SK-N-SH (cell line): ENCODE measurements around the gene SUPT3H. TPM values are rescaled to one million over a fixed set of nuclear protein-coding genes. Genes with fewer than 3 reads are reported as not detected.

ENCODE experiments used
- CTCF ChIA-PET: fragments of 300-600, 350-600 bp; formaldehyde crosslinking; extraction: SDS; loops from one replicate; lab custom pipeline; 2021; lab: Yijun Ruan, JAX
- POLR2A ChIA-PET: fragments of 350-600 bp; sonication (Branson Sonifier 250); formaldehyde crosslinking; extraction: SDS; loops from one replicate; lab custom pipeline; 2020; ENCODE audit warnings: antibody characterized with exemption, inconsistent platforms; lab: Yijun Ruan, JAX
- DNase-seq: peaks from one replicate; pipeline ENCODE4 v3.0.0; 2012
- H2AFZ ChIP-seq: fragments of 200-600 bp; sonication (generic); 2 replicates; pipeline ENCODE4 v1.8.1; 2016; ENCODE audit warnings: antibody characterized with exemption, mild to moderate bottlenecking, low read depth
- H3F3A ChIP-seq: fragments of 200-600 bp; sonication (generic); replicated peaks from 2 replicates; pipeline ENCODE3; 2016; ENCODE audit warnings: antibody characterized with exemption, mild to moderate bottlenecking; ENCODE audit not compliant: insufficient read depth
- H3K27ac ChIP-seq, 2 experiments: fragments of 200-500 bp in 1 of 2; fragments of 200-600 bp in 1 of 2; sonication (Bioruptor generic) in 1 of 2; sonication (generic), shearing (Covaris generic) in 1 of 2; 2 replicates each; pipeline versions ENCODE4 v1.5.1 to v1.6.1; 2014 to 2016; ENCODE audit warnings: low read depth in 2 of 2, inconsistent platforms in 1 of 2, low read length in 1 of 2, mild to moderate bottlenecking in 1 of 2, mixed read lengths in 1 of 2
- H3K27me3 ChIP-seq: fragments of 200-600 bp; sonication (generic), shearing (Covaris generic); 2 replicates; pipeline ENCODE4 v1.6.1; 2016; ENCODE audit warnings: mixed run types; ENCODE audit not compliant: insufficient read depth
- H3K36me3 ChIP-seq, 2 experiments: fragments of 200-500 bp in 1 of 2; fragments of 200-600 bp in 1 of 2; sonication (Bioruptor generic) in 1 of 2; sonication (generic) in 1 of 2; replicated peaks in 1 of 2; 2 replicates each; pipeline versions ENCODE3 to v1.5.1; 2014 to 2016; ENCODE audit warnings: low read length in 1 of 2, mild to moderate bottlenecking in 1 of 2; ENCODE audit not compliant: insufficient read depth in 2 of 2, control insufficient read depth in 1 of 2
- H3K4me1 ChIP-seq, 2 experiments: fragments of 200-500 bp in 1 of 2; fragments of 200-600 bp in 1 of 2; sonication (Bioruptor generic) in 1 of 2; sonication (generic), shearing (Covaris generic) in 1 of 2; 2 replicates each; pipeline versions ENCODE4 v1.5.1 to v1.6.1; 2014 to 2016; ENCODE audit warnings: low read depth in 1 of 2, low read length in 1 of 2, mixed run types in 1 of 2; ENCODE audit not compliant: insufficient read depth in 2 of 2, control insufficient read depth in 1 of 2
- H3K4me2 ChIP-seq: fragments of 200-600 bp; sonication (generic), shearing (Covaris generic); 2 replicates; pipeline ENCODE4 v1.6.1; 2017; ENCODE audit warnings: mixed run types
- H3K4me3 ChIP-seq, 2 experiments: fragments of 200-500 bp in 1 of 2; fragments of 200-600 bp in 1 of 2; sonication (Bioruptor generic) in 1 of 2; sonication (generic), shearing (Covaris generic) in 1 of 2; 2 replicates each; pipeline versions ENCODE4 v1.5.1 to v1.8.1; 2014 to 2016; ENCODE audit warnings: low read depth in 2 of 2, inconsistent platforms in 1 of 2, low read length in 1 of 2, mild to moderate bottlenecking in 1 of 2, mixed read lengths in 1 of 2, moderate library complexity in 1 of 2
- H3K79me2 ChIP-seq: fragments of 200-600 bp; sonication (generic); 2 replicates; pipeline ENCODE4 v1.8.1; 2017; ENCODE audit warnings: mild to moderate bottlenecking; ENCODE audit not compliant: insufficient read depth
- H3K9ac ChIP-seq: fragments of 200-600 bp; sonication (generic); 2 replicates; pipeline ENCODE4 v1.6.1; 2017; ENCODE audit warnings: mixed run types
- H3K9me2 ChIP-seq: fragments of 200-600 bp; sonication (generic); 2 replicates; pipeline ENCODE4 v1.6.1; 2017; ENCODE audit warnings: mixed run types
- H3K9me3 ChIP-seq: fragments of 200-600 bp; sonication (generic); 2 replicates; pipeline ENCODE4 v1.6.1; 2017; ENCODE audit warnings: mixed run types, mild to moderate bottlenecking, moderate library complexity
- H4K20me1 ChIP-seq: fragments of 200-600 bp; sonication (generic); 2 replicates; pipeline ENCODE4 v1.6.1; 2017; ENCODE audit warnings: mild to moderate bottlenecking, mixed run types; ENCODE audit not compliant: insufficient read depth
- CHD2 ChIP-seq: fragments of 150-350 bp; IDR thresholded peaks from 2 replicates; pipeline ENCODE4 v1.6.1; 2018; ENCODE audit warnings: low read length; ENCODE audit not compliant: partially characterized antibody
- ELF1 ChIP-seq: IDR thresholded peaks from 2 replicates; pipeline ENCODE4 v1.4.0; 2012
- EZH2phosphoT487 ChIP-seq: fragments of 200-600 bp; sonication (generic); IDR thresholded peaks from 2 replicates; pipeline ENCODE4 v1.6.1; 2017; ENCODE audit warnings: low read depth, mixed run types, mild to moderate bottlenecking, antibody characterized with exemption, moderate library complexity, borderline replicate concordance
- GABPA ChIP-seq: IDR thresholded peaks from 2 replicates; pipeline ENCODE4 v1.4.0; 2012; ENCODE audit warnings: low read depth, mild to moderate bottlenecking
- GATA2 ChIP-seq: sonication (generic); formaldehyde crosslinking; IDR thresholded peaks from 2 replicates; pipeline ENCODE4 v1.5.0; 2020; ENCODE audit warnings: mild to moderate bottlenecking, missing genetic modification reagents
- TCF12 ChIP-seq: IDR thresholded peaks from 2 replicates; pipeline ENCODE4 v1.4.0; 2012
- TEAD4 ChIP-seq: IDR thresholded peaks from 2 replicates; pipeline ENCODE4 v1.4.0; 2012; ENCODE audit warnings: mild to moderate bottlenecking, borderline replicate concordance; ENCODE audit not compliant: insufficient read depth
- WGBS: methylation state at CpG from one replicate; pipeline ENCODE4 v1.1.6; 2017; ENCODE audit warnings: low lambda C conversion rate; 5-methylcytosine and 5-hydroxymethylcytosine counted together
- polyA plus RNA-seq, 3 experiments: library from polyadenylated mRNA; depleted of rRNA; stranded (reverse); fragments of >200 nt; gene quantifications; 2 replicates each; pipeline ENCODE4 v1.2.3, GENCODE V29; 2012
- TF ChIP-seq, protein P1 (sequence below): IDR thresholded peaks from 2 replicates; pipeline ENCODE4; 2012
- TF ChIP-seq, protein P2 (sequence below): fragments of 150-350 bp; IDR thresholded peaks from 2 replicates; pipeline ENCODE4 v1.6.1; 2017; ENCODE audit warnings: antibody characterized with exemption, low read length, low read depth, borderline replicate concordance
- TF ChIP-seq, protein P3 (sequence below): IDR thresholded peaks from 2 replicates; pipeline ENCODE4 v1.4.0; 2012; ENCODE audit warnings: low read depth, borderline replicate concordance
- TF ChIP-seq, protein P4 (sequence below): fragments of 150-350 bp; IDR thresholded peaks from 2 replicates; pipeline ENCODE4 v1.6.1; 2016; ENCODE audit warnings: mild to moderate bottlenecking, low read depth, low read length

SUPT3H gene
- polyA plus RNA-seq, 1 of the 3 experiments (the other 2 are of a cell fraction): 10.9 TPM

DNA sequence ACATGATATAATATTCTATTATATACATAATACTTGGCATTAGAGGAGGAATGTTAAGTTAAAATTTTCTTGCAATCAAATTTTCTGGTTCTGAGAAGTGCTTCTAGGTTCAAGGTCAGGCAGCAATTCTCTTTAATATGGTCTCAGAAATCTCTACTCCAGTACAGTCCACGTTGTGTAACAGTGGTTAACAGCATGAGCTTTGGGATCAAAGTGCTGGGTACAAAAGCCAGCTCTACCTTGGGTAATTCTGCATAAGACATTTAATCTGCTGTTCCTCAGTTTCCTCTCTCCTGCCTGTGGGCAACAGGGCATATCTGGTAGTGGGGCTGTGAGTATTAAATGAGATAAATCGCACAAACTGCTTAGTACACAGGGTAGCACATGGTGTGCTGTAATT, 552.5 kb downstream of the SUPT3H start (continued):
- TF ChIP-seq, protein P1, sequence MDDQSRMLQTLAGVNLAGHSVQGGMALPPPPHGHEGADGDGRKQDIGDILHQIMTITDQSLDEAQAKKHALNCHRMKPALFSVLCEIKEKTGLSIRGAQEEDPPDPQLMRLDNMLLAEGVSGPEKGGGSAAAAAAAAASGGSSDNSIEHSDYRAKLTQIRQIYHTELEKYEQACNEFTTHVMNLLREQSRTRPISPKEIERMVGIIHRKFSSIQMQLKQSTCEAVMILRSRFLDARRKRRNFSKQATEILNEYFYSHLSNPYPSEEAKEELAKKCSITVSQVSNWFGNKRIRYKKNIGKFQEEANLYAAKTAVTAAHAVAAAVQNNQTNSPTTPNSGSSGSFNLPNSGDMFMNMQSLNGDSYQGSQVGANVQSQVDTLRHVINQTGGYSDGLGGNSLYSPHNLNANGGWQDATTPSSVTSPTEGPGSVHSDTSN: no peak
- TF ChIP-seq GABPA: no peak

DNA sequence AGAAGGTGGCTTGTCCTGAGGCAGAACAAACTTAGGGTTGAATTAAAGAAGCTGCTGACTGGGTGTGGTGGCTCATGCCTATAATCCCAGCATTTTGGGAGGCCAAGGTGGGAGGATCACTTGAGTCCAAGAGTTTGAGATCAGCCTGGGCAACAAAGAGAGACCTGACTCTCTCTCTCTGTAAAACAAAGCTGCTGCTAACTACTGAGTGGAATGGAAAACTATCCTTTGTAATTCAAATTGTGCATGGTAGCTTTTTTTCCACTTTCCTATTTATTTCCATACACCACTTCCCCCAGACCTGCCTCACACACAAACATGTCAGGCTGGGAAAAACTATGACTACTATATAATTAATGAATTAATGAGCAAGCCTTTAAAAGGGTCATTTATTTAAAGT, 553.2 kb downstream of the SUPT3H start:
- no peak overlapping the region for H3K9ac ChIP-seq
- CTCF ChIA-PET: interaction anchor here (1.1 to 1.5 kb wide), 2 partner anchors 28 to 169 kb away, joined by 4 read pairs; no protein-coding TSS in a partner anchor

DNA sequence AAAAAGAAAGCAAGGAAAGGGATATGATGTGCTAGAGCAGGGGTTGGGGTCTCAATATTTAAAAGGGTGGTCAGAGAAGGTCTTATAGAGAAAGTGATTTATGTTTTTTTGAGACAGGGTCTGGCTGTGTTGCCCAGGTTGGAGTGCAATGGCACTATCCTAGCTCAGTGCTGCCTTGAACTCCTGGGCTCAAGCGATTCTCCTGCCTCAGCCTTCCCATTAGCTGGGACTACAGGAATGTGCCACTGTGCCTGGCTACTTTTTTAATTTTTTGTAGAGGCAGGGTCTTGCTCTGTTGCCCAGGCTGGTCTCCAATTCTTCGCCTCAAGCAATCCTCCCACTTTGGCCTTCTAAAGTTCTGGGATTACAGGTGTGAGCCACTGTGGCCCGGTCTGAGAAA, 557.0 kb downstream of the SUPT3H start:
- H3F3A ChIP-seq: no peaks in the 10 kb centered on the region
- no peaks in the 10 kb centered on the region for H3K9me3 ChIP-seq
- H3K4me3 ChIP-seq: no peak overlapping the region
- no peak overlapping the region for H3K9ac ChIP-seq
- no peak overlapping the region for H3K4me2 ChIP-seq
- H3K79me2 ChIP-seq: no peaks in the 10 kb centered on the region
- WGBS: 92% methylated on average over 3 of the region's 3 CpGs
- TF ChIP-seq ELF1 (no peak), EZH2phosphoT487 (no peak), TEAD4 (no peak), TCF12 (no peak), GABPA (no peak), CHD2 (no peak)
- TF ChIP-seq, protein P2, sequence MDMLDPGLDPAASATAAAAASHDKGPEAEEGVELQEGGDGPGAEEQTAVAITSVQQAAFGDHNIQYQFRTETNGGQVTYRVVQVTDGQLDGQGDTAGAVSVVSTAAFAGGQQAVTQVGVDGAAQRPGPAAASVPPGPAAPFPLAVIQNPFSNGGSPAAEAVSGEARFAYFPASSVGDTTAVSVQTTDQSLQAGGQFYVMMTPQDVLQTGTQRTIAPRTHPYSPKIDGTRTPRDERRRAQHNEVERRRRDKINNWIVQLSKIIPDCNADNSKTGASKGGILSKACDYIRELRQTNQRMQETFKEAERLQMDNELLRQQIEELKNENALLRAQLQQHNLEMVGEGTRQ: no peak
- TF ChIP-seq, protein P3, sequence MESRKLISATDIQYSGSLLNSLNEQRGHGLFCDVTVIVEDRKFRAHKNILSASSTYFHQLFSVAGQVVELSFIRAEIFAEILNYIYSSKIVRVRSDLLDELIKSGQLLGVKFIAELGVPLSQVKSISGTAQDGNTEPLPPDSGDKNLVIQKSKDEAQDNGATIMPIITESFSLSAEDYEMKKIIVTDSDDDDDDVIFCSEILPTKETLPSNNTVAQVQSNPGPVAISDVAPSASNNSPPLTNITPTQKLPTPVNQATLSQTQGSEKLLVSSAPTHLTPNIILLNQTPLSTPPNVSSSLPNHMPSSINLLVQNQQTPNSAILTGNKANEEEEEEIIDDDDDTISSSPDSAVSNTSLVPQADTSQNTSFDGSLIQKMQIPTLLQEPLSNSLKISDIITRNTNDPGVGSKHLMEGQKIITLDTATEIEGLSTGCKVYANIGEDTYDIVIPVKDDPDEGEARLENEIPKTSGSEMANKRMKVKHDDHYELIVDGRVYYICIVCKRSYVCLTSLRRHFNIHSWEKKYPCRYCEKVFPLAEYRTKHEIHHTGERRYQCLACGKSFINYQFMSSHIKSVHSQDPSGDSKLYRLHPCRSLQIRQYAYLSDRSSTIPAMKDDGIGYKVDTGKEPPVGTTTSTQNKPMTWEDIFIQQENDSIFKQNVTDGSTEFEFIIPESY: no peak
- TF ChIP-seq, protein P4, sequence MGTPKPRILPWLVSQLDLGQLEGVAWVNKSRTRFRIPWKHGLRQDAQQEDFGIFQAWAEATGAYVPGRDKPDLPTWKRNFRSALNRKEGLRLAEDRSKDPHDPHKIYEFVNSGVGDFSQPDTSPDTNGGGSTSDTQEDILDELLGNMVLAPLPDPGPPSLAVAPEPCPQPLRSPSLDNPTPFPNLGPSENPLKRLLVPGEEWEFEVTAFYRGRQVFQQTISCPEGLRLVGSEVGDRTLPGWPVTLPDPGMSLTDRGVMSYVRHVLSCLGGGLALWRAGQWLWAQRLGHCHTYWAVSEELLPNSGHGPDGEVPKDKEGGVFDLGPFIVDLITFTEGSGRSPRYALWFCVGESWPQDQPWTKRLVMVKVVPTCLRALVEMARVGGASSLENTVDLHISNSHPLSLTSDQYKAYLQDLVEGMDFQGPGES: no peak
- TF ChIP-seq, all 33 proteins: peak for 0
- Histone ChIP-seq H2AFZ (no peak overlapping the region), H3K27ac (no peak overlapping the region), H3K9me2 (no peaks in the 10 kb centered on the region), H3K4me1 (no peaks in the 10 kb centered on the region), H4K20me1 (no peaks in the 10 kb centered on the region), H3K36me3 (no peaks in the 10 kb centered on the region), H3K27me3 (no peaks in the 10 kb centered on the region)
- CTCF ChIA-PET: no interaction called here
- POLR2A ChIA-PET: no interaction called here
- no peak for DNase-seq

More for the DNA sequence above, 553.2 kb downstream of the SUPT3H start:
- POLR2A ChIA-PET: no interaction called here
- H3K9me2 ChIP-seq: no peaks in the 10 kb centered on the region
- H3K36me3 ChIP-seq: no peaks in the 10 kb centered on the region
- H3K27me3 ChIP-seq: no peaks in the 10 kb centered on the region
- H3K4me1 ChIP-seq: peaks cover 0 to 2% of the 10 kb centered on the region in 2 experiments; a peak in 2 of 4 replicates
- no peak overlapping the region for H3K4me2 ChIP-seq
- H2AFZ ChIP-seq: no peak overlapping the region
- no peak overlapping the region for H3K4me3 ChIP-seq
- DNase-seq: no peak
- TF ChIP-seq GATA2: no peak
- no peaks in the 10 kb centered on the region for H3K9me3 ChIP-seq
- H3K79me2 ChIP-seq: no peaks in the 10 kb centered on the region
- H3K27ac ChIP-seq: no peak overlapping the region
- no peaks in the 10 kb centered on the region for H3F3A ChIP-seq
- no peaks in the 10 kb centered on the region for H4K20me1 ChIP-seq
